ENCODE results near the gene CORO7.

DNA sequence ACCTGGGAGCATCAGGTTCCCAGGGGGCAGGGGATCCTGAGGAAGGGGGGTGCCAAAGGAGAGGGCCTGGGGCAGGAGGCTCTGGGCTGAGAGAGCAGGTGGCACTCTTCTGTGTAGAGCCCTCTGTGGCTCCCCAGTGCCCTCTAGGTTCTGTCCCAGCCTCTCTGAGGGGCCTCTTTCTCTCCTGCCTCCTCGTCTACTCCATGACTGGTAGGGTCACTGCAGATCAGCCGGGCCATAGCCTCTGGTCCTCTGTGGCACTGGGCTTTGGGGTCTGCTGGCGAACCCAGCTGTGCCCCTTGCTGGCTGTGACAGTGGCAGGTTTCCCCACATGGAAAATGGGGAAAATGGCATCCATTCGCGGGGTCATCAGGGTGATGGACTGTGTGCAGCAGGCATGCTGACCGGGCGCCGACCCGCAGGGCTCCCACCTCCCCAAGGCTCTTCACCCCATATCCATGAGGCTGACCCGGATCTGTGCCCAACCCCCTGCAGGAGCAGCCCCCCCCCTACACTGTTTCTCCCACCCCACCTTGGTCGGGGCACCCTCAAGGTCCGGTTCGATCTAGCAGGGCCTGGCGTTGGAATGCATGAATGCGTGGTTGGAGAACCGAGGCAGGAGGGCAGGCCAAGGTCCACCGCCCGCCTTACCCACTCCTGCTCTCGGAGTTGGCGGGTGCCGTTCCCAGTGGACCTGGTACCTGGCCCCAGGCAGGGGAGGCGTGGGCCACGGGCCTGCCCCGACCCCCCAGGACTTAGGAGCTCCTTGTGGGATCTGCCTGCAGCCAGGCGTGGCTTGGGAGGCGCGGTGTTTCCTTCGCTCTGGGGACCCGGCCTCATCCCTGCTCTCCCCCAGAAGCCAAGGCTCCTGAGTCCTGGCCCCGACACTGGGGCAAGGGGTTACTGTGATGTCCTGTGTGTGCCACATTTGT is 94.0 kb downstream of the CORO7 start:
- TF ChIP-seq, protein P1, sequence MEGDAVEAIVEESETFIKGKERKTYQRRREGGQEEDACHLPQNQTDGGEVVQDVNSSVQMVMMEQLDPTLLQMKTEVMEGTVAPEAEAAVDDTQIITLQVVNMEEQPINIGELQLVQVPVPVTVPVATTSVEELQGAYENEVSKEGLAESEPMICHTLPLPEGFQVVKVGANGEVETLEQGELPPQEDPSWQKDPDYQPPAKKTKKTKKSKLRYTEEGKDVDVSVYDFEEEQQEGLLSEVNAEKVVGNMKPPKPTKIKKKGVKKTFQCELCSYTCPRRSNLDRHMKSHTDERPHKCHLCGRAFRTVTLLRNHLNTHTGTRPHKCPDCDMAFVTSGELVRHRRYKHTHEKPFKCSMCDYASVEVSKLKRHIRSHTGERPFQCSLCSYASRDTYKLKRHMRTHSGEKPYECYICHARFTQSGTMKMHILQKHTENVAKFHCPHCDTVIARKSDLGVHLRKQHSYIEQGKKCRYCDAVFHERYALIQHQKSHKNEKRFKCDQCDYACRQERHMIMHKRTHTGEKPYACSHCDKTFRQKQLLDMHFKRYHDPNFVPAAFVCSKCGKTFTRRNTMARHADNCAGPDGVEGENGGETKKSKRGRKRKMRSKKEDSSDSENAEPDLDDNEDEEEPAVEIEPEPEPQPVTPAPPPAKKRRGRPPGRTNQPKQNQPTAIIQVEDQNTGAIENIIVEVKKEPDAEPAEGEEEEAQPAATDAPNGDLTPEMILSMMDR (IDR thresholded peaks at IDR 0.05; ENCODE audit: low read depth, low read length) = no peak
- no peak for TF ChIP-seq EZH2phosphoT487 (IDR thresholded peaks at IDR 0.05; ENCODE audit: low read depth)

All from OCI-LY3 (cell line).